GM18508 (cell line): ENCODE data around the gene EXOC2.
"Not testable (repeated sequence)": the region's sequence is repeated elsewhere in the genome, so short reads cannot be mapped to it uniquely, and the experiment has no call there.

ENCODE experiments used
- ATAC-seq: cut with Tn5 transposase; IDR thresholded peaks from one replicate; pipeline ENCODE4 v1.9.1; 2021; ENCODE audit warnings: moderate number of reproducible peaks; ENCODE audit not compliant: insufficient read depth, unreplicated experiment

Gene EXOC2

DNA sequence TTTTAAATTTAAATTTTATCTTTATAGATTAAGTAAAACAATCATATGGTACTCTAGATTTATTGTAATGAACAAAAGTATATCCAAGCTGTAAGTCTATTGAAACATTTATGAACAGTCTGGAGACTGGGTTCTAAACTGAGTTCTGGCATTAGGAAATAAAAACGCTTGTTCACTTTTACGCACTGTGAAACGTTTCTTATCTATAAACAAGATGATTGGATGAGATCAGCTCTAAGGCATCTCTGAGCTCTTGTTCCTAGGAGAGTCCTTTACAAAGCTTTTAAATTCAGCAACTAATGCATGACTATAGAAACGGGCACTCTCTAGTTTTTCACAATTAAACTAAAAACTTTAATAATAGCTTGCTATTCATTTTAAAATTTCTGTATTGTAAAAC lies 42.8 kb downstream of the EXOC2 start:
- ATAC-seq, result no peak

DNA sequence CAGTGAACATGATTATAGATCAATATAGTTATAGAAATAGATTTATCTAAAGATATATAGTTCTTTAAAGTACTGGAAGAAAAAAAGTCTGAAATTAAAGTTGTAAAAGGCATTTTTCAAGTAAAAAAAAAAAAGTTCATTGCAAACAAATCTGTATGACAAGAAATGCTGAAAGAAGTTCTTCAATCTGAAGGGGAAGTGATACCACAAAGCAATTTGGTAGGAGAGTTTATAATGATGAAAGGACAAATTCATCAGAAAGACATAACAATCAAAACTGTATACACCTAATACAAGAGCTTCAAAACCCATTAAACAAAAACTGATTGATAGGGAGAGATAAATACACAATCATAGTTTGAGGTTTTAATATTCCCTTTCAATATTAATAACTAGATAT lies 50.1 kb downstream of the EXOC2 start:
- no peak for ATAC-seq

DNA sequence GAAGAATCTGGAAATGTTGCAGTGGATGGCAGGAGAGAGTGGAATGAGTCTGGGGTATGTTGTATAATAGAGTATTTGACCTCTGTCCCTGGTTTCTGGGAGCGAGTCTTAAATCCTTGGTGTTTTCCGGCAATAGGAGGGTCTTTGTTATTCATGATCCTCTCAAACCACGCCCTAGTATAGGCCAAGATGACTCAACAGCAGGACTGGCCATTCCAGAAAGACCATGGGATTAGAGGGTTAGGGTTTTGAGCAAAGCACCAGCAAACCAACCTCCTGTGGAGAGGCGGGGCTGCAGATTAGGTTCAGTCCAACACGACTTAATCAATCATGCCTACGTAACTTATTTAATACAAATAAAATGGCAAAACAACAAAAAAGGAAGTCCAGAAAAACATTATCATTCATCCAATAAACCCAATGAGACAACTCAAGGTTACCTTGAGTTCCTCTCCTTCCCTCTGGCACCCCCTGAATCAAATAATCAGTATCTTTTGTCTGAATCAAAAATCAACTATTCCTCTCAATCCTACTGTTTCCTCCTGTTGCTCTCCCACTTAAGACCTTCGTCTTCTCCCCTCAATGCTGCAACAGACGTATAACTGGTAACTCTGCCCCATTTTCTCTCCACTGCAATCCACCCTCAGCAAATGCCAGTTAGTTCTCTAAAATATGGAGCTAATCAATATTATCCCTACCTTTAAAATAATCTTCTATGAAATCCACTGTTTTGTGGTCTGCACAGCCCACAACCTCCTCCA lies 51.5 kb downstream of the EXOC2 start:
- ATAC-seq, result no peak

DNA sequence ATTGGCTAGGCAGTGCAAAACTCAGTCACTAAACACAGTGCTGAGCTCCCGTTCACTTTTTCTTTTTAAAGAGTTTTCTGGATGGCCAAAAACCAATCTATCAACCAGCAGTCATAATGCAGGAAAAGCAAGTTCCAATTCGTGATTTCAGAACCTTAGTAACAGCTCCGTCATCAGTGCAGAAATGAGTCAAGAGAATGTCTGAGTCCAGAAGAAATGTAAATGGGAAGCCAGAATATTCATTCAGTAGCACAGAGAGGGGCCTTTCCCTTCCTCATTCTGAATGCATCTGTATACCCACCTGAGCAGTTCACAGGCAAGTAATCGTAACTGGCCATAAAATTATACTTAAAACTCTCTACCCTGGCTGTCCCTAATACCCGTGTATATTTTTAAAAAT lies 56.5 kb downstream of the EXOC2 start:
- no peak for ATAC-seq

DNA sequence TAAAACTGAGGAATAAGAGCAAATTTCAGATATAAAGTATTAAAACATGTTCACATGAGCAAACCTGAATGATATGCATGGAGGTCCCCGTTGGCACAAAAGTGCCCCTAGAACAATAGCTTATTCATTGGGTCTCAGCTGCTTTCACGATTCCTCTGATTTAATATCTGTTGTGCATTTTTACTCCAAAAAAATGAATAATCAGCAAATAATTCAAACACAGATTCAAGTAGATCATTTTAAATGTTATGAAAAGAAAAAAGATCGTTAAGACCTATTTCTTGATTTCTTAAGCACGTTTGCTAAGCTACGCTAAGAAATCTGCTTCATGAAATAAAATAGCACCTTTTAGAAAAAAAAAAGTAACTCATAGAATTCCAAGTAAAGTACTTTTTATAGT lies 57.7 kb downstream of the EXOC2 start:
- no peak for ATAC-seq

DNA sequence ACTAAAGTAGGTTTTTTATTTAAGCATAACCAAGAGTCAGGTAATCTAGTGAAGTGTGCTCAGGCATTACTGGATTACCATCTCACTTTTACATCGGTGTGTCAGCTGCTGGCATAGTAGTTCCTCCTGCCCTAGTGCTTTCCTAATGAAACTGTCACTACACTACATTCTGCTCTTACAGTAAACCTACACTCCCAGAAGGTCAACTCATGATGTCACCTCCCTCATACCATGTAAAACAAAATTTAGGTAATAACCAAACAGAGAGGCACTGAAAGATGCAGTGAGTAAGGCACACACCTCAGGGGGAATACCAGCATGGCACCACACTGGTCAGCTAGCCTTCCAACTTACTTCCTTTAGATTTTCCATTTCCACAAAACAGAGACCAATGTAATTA lies 59.3 kb downstream of the EXOC2 start:
- no peak for ATAC-seq

DNA sequence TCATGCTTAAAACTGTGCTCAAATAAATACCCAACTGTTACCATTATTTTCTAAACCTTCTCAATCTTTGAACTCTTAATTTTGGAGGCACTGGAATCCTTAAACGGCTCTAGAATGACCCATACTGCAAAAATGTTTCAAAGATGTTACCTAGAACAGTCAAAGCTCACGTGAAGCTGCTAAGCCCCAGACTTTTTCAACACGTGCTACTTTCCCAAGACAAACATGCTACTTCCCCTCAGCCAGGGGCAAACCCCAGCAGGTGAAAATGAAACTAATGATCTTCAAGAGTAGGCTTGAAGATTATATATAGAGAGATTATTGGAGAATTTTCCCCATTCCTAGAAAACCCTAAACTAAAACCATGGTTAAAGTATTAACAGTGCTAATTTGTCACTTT lies 64.2 kb downstream of the EXOC2 start:
- ATAC-seq, result no peak

DNA sequence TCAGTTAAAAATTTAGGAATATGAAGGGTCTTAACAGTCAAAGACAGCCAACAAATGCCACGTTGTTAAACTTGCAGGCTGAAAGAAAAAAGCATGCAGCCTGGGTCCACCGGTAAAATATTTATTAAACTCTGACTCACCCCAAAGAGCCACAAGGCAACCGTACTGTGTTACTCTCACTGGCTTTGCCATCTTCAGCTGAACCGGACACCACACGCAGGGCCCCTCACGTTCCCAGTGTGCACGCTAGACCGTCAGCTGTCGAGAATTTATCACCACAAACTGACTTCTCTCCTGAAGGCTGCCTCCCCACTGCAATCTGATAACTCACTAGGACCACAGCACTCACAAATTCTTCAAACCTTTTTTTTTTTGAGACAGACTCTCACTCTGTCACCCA lies 66.7 kb downstream of the EXOC2 start:
- ATAC-seq, result no peak

DNA sequence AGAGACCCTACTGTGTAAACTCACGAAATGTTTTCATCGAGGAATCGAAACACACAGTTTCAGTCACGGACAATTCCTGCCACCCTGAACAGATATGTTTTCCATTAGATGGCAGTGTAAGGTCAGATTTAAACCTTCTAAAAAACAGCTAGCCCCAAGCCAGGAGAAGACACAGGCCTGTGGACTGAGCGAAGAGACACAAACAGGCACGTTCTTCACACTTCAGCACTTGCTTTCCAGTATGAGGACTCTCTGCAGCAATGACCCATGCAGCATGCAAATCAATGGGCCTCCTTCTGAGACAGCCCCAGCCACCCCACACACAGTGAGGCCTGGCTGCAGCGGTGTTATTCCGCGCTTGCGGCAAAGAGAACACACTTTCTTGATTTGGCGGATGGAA lies 68.0 kb downstream of the EXOC2 start:
- no peak for ATAC-seq

DNA sequence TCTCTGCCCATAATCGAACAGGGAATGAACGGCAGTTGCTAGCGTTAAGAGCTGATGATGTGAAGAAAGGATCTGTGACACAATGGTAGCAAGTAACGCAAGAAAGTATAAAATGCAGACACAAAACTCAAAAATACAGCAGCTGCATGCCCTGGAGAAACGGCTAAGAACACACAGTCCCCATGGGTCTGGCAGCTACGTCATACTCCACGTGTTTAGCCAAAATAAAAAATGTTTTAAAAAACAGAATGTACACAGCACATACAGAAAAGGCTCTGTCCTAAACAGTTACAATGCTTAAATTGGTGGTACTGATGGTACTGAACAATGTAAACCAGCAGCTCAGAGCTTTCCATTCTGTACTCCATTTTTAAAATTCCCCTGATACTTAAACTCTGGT lies 70.5 kb downstream of the EXOC2 start:
- no peak for ATAC-seq

DNA sequence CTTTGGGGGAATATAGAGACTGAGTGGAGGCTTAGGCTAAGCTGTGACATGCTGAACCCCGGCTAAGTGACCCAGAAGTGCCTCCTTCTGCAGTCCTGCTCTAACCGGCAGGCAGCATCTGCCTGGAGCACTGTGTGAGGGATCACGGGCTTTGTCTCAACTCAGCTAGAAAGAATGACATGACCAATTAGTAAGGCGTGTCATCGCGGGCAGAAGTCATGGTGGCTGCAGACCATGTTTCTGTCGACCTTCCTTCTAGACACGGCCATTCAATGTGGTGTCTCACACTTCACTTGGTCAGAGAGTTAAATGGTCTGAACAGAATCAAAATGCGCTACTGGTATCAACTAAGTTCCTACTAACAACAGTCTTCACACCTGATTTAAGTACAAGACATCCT lies 71.0 kb downstream of the EXOC2 start:
- no peak for ATAC-seq

DNA sequence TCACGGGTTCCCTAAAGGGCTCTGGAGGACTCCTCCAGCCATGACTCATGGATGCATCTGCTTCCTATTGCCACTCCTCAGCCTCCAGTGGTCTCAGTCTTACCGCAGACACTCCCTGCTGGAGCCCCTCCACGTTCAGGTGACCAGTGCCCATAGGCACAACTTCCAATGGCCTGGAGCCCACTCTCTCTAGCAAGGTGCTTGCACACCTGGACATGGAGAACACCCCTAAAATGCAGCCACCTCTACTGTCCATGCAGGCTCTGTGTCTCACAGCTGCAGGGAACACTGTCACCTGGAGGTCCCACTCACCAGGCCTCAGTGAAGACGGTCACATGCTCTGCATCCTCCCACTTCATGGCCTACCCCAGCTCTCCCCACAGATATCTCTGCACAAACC lies 72.0 kb downstream of the EXOC2 start:
- no peak for ATAC-seq

DNA sequence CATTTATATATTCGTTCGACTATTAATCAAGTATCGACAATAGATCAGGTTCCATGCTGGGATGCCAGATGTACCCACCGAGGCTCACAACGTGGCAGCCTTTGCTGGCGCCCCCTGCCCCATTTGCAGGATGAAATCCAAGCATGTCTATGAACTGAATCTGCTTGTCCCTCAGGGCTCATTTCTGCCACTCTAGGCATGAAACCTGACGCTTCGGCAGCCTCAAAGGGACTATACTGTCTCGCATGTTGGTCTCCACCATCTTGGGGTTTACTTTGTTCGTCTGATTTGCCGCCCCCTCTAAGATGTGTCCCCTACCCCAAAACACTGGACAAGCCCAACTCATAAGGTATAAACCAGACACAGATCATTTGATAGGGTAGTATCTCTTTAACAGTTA lies 72.8 kb downstream of the EXOC2 start:
- ATAC-seq, result no peak

DNA sequence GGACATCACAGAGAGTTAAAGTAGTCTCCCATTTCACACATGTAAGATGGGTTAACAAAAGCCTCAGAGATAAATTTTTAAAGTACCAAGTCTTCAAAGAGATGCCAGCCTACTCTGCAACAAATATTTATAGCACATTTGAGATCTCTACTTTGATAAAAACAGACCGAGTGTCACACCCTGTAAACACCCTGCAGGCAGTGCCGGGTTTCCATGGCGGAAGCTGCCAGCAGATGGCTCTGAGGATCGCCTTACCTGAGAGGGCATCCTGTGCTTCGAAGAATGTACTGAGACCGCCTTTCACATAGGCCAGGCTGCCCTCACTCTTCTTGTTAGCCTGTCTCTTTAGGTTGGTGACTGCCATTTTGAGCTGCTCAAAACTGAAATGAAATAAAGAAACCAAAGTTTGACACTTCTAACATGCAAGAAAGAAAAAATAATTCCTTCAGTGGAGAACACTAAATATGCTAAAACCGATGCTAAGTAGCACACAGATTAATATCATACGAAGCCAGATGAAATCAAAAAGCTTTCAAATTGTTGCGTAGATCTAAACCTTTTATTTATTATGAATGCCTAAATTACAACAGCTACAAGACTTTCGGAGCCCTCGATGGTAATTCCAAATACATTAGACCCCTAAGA lies 75.4 kb downstream of the EXOC2 start:
- no peak for ATAC-seq

DNA sequence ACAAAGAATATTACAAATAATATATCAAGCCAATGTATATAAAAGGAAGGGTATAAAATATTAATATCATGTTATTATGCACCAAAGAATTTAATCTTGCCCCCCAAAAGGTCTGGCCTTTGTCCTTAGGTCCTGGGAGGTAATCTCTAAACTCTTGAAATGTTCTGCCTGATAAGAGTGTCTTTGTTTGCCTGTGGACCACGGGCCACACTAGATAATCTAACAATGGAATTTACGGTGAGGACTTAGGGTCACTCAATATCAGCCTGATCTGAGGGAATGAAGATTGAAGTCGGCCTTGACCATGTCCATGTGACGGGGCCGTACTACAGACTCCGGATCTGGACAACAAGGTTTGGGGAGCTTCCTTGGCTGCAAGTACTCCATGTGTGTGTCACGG lies 79.0 kb downstream of the EXOC2 start:
- no peak for ATAC-seq

DNA sequence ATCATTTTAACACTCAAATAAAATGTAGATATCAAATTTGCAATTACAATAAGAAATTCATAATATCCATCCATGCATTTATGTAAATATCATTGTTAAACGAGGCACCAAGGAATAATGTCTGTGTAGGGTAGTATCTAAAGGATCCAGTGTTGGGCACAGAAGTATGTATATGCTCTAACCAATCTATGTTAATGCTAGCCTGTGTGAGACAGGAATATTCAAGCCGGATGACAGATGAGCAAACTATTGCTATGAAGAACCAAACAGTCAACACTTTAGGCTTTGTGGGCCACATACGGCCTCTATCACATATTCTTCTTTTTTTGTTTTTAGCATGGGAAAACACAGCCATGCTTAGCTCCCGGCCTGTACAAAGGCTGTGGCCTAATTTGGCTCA lies 81.0 kb downstream of the EXOC2 start:
- no peak for ATAC-seq

DNA sequence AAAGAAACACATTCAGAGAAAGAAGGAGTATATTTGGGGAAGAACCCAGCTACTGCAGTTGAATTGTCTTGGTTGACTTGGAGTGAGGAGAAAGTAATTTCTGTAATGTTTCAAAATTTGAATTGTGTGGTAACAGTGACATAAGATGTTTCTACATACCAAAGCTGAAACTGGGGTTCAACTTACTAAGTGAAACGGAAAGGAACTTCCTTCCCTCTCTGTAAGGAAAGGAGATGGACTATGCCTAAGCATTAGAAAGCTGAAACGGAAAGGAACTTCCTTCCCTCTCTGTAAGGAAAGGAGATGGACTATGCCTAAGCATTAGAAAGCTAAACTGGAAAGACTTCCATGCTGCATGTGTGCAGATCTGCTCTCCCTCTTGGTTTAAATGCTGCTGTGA lies 82.1 kb downstream of the EXOC2 start:
- ATAC-seq, result no peak

DNA sequence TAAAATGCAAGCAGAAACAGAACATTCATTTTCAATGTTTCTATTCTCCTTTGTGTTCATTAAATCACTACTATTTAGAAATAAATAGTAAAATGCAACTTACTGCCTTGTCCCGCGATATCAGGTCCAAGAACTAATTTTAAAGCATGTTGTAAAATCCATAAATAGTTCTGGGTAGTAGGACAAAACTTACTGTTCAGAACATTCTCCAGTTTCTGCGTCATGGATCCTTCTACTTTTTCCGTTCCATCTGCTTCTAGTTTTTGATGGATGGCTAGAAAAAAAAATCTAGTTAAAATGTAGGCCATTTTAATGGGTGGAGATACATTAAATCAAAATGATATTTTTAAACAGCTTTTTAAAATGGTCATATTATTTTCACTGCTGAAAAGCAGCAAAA lies 83.0 kb downstream of the EXOC2 start:
- no peak for ATAC-seq

DNA sequence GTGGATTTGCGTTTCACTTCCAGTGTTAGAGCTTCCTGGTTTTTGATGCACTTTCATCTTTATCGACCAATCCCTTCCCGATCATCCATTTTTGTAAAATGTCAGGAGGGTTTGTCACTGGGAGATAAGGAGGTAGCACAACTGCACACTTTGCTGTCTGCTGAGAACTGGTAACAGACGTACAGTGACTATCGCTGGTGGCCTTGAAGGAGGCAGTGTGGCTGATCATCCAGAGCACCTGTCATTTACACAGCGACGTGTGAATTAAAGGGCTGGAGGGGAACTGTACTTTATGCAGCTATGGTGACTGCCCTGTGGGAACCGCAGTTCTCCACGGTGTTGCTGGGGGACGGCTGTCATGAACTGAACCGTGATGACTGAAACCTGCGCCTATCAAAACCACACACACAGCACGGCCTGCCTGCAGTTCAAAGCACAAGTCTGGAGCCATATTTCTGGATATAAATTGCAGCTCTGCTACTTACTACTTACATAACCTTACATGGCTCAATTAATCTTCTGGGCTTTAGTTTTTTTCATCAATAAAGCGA lies 86.0 kb downstream of the EXOC2 start:
- no peak for ATAC-seq

DNA sequence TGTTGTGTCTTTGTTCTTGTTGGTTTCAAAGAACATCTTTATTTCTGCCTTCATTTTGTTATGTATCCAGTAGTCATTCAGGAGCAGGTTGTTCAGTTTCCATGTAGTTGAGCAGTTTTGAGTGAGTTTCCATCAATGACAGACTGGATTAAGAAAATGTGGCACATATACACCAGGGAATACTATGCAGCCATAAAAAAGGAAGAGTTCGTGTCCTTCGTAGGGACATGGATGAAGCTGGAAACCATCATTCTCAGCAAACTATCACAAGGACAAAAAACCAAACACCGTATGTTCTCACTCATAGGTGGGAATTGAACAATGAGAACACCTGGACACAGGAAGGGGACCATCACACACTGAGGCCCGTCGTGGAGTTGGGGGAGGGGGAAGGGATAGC lies 87.0 kb downstream of the EXOC2 start:
- ATAC-seq, result not testable (repeated sequence)

DNA sequence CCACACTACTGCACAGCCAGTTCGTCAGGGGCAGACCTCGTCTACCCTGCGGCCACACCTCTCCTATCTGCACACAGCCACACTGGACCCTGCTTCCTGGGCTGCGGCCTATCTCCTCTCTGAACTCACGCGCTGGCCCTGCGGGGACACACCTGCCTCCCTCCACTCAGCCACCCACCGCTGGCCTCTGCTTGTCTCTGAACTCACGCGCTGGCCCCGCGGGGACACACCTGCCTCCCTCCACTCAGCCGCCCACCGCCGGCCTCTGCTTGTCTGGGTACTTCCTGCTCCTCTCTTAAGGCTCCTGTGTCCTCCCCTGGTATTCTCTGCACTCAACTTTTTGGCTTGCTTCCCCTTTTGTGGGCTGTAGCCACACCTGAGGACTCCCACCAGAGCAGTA lies 88.4 kb downstream of the EXOC2 start:
- ATAC-seq, result no peak

DNA sequence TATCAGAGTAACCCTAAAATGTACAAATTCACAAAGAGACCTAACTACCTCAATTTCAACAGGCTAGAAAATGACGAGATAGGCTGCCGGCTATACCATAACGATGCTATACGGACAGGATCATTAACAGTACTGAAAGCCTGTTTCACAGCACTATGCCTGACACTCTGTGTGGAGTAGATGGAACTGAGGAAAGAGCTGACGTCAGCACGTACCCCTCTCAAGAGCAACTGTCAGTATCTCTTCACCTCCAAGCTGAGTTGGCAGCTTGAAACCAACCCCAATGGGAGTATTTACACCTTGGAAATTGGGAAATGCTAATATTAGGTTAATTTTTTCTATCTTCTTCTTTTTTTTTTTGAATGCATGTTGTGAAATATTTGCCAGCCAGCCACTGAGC lies 89.7 kb downstream of the EXOC2 start:
- ATAC-seq, result no peak
